Kidney epithelial cell (primary cell): Measurements from ENCODE around the gene NABP2. TPM values are rescaled to one million over a fixed set of nuclear protein-coding genes. Genes with fewer than 3 reads are reported as not detected.
A peak's percentile ranks its signal among the peaks of the same experiment; 100 is the strongest.

ENCODE experiments used
- DNase-seq: peaks from one replicate; pipeline ENCODE4 v3.0.0-alpha.2; 2010; ENCODE audit warnings: low read depth
- H3K27me3 ChIP-seq: 2 replicates; pipeline ENCODE4 v1.6.0; 2011; ENCODE audit warnings: low read length; ENCODE audit not compliant: control insufficient read depth, insufficient read depth
- H3K36me3 ChIP-seq: 2 replicates; pipeline ENCODE4 v1.5.1; 2011; ENCODE audit warnings: low read length; ENCODE audit not compliant: control insufficient read depth, insufficient read depth
- H3K4me3 ChIP-seq: 2 replicates; pipeline ENCODE4 v1.5.1; 2011; ENCODE audit warnings: low read depth, mild to moderate bottlenecking, control low read depth, low read length
- total RNA-seq: library from RNA; depleted of rRNA; stranded (reverse); fragments of >200 nt; gene quantifications from 2 replicates; pipeline ENCODE4 v1.2.3, GENCODE V29; 2015
- TF ChIP-seq, protein P1 (sequence below): IDR thresholded peaks from 2 replicates; pipeline ENCODE4 v1.5.1; 2011; ENCODE audit warnings: mild to moderate bottlenecking, moderate library complexity, low read length, control low read depth, inconsistent platforms; ENCODE audit not compliant: insufficient read depth, poor library complexity, severe bottlenecking

NABP2 gene
- total RNA-seq, 1 donor from 2014 or later = 47.6 TPM

DNA sequence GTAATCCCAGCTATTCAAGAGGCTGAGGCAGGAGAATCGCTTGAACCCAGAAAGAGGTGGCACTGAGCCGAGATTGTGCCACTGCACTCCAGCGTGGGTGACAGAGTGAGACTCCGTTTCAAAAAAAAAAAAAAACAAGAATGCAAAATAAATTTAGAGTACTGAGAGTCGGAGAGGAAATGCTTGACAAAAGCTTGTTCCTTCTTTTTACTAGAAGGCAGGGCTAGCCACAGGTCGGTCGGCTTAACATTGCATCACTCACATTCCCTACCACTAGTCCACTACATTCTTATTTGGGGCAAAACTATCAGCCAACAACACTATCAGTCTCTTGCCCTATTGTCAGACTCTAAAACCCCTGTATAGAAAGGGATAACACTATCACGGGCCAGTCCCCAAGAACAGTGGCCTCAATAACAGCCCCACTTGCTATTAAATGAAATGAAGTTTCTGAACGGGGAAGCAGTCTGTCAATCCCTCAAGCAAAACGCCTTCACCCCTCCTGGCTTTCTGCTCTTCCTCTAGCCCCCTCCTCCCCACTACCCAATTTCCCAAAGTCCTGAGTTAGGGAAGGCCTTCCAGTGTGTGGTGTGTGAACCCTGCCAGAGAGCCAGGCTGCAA is 3.4 kb upstream of the NABP2 start:
- Histone ChIP-seq H3K36me3 (peaks cover 2% of the 10 kb centered on the region), H3K4me3 (peak overlapping the region; percentile 59), H3K27me3 (no peaks in the 10 kb centered on the region)
- TF ChIP-seq, protein P1, sequence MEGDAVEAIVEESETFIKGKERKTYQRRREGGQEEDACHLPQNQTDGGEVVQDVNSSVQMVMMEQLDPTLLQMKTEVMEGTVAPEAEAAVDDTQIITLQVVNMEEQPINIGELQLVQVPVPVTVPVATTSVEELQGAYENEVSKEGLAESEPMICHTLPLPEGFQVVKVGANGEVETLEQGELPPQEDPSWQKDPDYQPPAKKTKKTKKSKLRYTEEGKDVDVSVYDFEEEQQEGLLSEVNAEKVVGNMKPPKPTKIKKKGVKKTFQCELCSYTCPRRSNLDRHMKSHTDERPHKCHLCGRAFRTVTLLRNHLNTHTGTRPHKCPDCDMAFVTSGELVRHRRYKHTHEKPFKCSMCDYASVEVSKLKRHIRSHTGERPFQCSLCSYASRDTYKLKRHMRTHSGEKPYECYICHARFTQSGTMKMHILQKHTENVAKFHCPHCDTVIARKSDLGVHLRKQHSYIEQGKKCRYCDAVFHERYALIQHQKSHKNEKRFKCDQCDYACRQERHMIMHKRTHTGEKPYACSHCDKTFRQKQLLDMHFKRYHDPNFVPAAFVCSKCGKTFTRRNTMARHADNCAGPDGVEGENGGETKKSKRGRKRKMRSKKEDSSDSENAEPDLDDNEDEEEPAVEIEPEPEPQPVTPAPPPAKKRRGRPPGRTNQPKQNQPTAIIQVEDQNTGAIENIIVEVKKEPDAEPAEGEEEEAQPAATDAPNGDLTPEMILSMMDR = no peak
- DNase-seq = no peak

DNA sequence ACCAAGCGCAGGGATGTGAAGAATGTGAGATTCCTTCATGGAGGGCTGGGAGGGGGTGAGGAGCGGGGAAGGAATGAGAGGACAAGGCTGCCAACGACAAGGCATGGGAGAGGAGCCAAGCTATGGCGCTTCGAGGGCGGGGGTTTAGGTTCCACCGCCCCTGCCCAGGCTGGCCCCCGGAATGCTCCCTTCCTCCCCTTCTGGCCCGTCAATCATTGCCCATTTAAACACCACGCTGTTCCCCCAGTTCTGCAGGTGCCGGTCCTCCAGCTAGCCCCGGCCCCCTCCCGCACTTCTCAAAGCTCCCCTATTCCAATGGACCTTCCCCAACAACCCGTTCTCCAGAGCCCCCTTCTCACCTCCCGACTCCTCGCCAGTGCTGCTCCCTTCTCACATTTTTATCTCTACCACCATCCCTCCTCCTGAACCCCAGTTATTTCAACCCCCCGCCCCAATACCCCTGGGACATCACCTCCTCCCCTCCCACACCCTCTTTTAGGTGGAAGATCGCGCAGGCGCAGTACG is 2.8 kb upstream of the NABP2 start:
- Histone ChIP-seq H3K27me3 (no peaks in the 10 kb centered on the region), H3K36me3 (peaks cover 2% of the 10 kb centered on the region), H3K4me3 (peak overlapping the region; percentile 59)
- TF ChIP-seq, protein P1 = no peak
- DNase-seq = no peak

- H3K27me3 ChIP-seq = no peaks in the 10 kb centered on the region
- peaks cover 2% of the 10 kb centered on the region for H3K36me3 ChIP-seq
- peak; percentile 92 for DNase-seq
- peak within 1 kb of the TSS; percentile 59 for H3K4me3 ChIP-seq
- TF ChIP-seq, protein P1 = no peak
These were observed 2.2 kb upstream of the NABP2 start, which contains the start of gene RNF41 for GRCh38 chr12:56221757-56222530. Gene RNF41 (minus strand): TSS chr12:56221922. CDS start chr12:56214047, 7,875 bp downstream.

GRCh38 chr12:56222531-56222895 is 1.6 kb upstream of the NABP2 start:
- peak overlapping the region; percentile 59 for H3K4me3 ChIP-seq
- no peaks in the 10 kb centered on the region for H3K27me3 ChIP-seq
- no peak for DNase-seq
- peaks cover 2% of the 10 kb centered on the region for H3K36me3 ChIP-seq
- TF ChIP-seq, protein P1 = no peak

GRCh38 chr12:56223571-56224101 is 506 bp upstream of the NABP2 start:
- TF ChIP-seq, protein P1 = no peak
- DNase-seq = no peak
- no peak overlapping the region for H3K4me3 ChIP-seq
- H3K27me3 ChIP-seq = no peaks in the 10 kb centered on the region
- no peaks in the 10 kb centered on the region for H3K36me3 ChIP-seq
